K562 (cell line): ENCODE data around the gene TMEM87B. TPM values are rescaled to one million over a fixed set of nuclear protein-coding genes. Genes with fewer than 3 reads are reported as not detected.
A peak's percentile ranks its signal among the peaks of the same experiment; 100 is the strongest.

Source experiments
- ETS2 ChIP-seq: IDR thresholded peaks from 2 replicates; pipeline ENCODE4 v1.6.1; 2016; ENCODE audit warnings: borderline replicate concordance, missing genetic modification characterization, mild to moderate bottlenecking, moderate library complexity, missing compliant biosample characterization; ENCODE audit not compliant: poor library complexity, severe bottlenecking
- ETV1 ChIP-seq: fragments of 450-650 bp; conservative IDR thresholded peaks from 2 replicates; pipeline ENCODE4 v1.6.1; 2016; ENCODE audit warnings: missing genetic modification characterization, control low read depth, low read depth, missing compliant biosample characterization
- HNRNPK ChIP-seq: fragments of 200-400 bp; formaldehyde crosslinking; IDR thresholded peaks from one replicate; pipeline ENCODE4 v1.6.1; 2018; ENCODE audit warnings: mild to moderate bottlenecking, low read depth, low read length; ENCODE audit not compliant: poor library complexity, severe bottlenecking
- IRF1 ChIP-seq: sonication (generic); formaldehyde crosslinking; IDR thresholded peaks from 2 replicates; pipeline ENCODE4 v1.8.0; 2022; ENCODE audit warnings: missing genetic modification reagents, mild to moderate bottlenecking, borderline replicate concordance
- MED1 ChIP-seq: sonication (generic); formaldehyde crosslinking; IDR thresholded peaks from 2 replicates; pipeline ENCODE4 v1.8.1; 2023; ENCODE audit warnings: missing genetic modification reagents, borderline replicate concordance
- NR3C1 ChIP-seq: sonication (generic); formaldehyde crosslinking; IDR thresholded peaks from 2 replicates; pipeline ENCODE4 v1.8.1; 2022; ENCODE audit warnings: missing genetic modification reagents
- SP2 ChIP-seq: IDR thresholded peaks from 2 replicates; pipeline ENCODE4 v1.6.1; 2011; ENCODE audit warnings: mild to moderate bottlenecking, low read depth, low read length, moderate library complexity; ENCODE audit not compliant: poor library complexity, severe bottlenecking; ENCODE audit errors: extremely low read depth
- TAF7 ChIP-seq: fragments of 450-650 bp; IDR thresholded peaks from 2 replicates; pipeline ENCODE4 v1.6.1; 2016; ENCODE audit warnings: missing genetic modification characterization, missing compliant biosample characterization
- ZBTB26 ChIP-seq: fragments of 450-650 bp; formaldehyde crosslinking; IDR thresholded peaks from 2 replicates; pipeline ENCODE4 v1.4.0; 2022; ENCODE audit warnings: missing genetic modification characterization
- ZBTB40 ChIP-seq, 2 experiments: fragments of 450-650 bp in 1 of 2; sonication (generic) in 1 of 2; formaldehyde crosslinking in 1 of 2; IDR thresholded peaks; 2 replicates each; pipeline versions ENCODE4 v1.7.1 to v1.9.0; 2016 to 2022; ENCODE audit warnings: inconsistent platforms in 1 of 2, mild to moderate bottlenecking in 1 of 2, missing genetic modification reagents in 1 of 2
- ZEB2 ChIP-seq: fragments of 450-650 bp; IDR thresholded peaks from 2 replicates; pipeline ENCODE4 v1.6.1; 2016
- ZNF740 ChIP-seq, 3 experiments: fragments of 200-800 bp in 1 of 3; sonication (Bioruptor generic) in 1 of 3; sonication (generic) in 1 of 3; formaldehyde crosslinking in 1 of 3; IDR thresholded peaks; 2 replicates each; pipeline versions ENCODE4 v1.6.1 to v1.8.0; 2016 to 2022; ENCODE audit warnings: mild to moderate bottlenecking in 2 of 3, missing compliant biosample characterization in 2 of 3, missing genetic modification characterization in 2 of 3, missing genetic modification reagents in 1 of 3
- polyA plus RNA-seq, 8 experiments: library from polyadenylated mRNA; depleted of rRNA in 4 of 8; stranded (reverse) in 5 of 8; unstranded in 3 of 8; fragments of >200 nt; fragmentation: Nextera tagmentation in 2 of 8; fragmentation: Illumina TruSeq in 1 of 8; extraction: Ambion mirVana in 2 of 8; extraction: Trizol in 1 of 8; gene quantifications; 2 replicates each; pipeline versions ENCODE4 v1.2.1 to v1.2.3, GENCODE V29; 2011 to 2014; ENCODE audit warnings: inconsistent platforms in 1 of 8, missing spikeins in 1 of 8
- total RNA-seq, 7 experiments: library from RNA; depleted of rRNA in 6 of 7; stranded (reverse); fragments of >200 nt in 6 of 7; fragmentation: Illumina TruSeq in 2 of 7; extraction: Trizol in 2 of 7; gene quantifications; 2 replicates each; pipeline versions ENCODE4 v1.2.1 to v1.2.3, GENCODE V29; 2011 to 2021; ENCODE audit warnings: low replicate concordance in 1 of 7

TMEM87B gene
- total and polyA plus RNA-seq, 9 of the 15 experiments (the other 6 are each of a cell fraction or from before 2014, with no cell fraction given) = 3.7 to 17.1 (median 11.0) TPM

- 0 out of 2 replicates have a peak, but pooled peaks have one; percentile 56 for TF ChIP-seq ZBTB40 (IDR thresholded peaks at IDR 0.05)
- no peak for TF ChIP-seq ZBTB40 (CRISPR knock-in tag; IDR thresholded peaks at IDR 0.05)
- TF ChIP-seq HNRNPK = no peak
- TF ChIP-seq ZNF740 (CRISPR knock-in tag; IDR thresholded peaks at IDR 0.05) = no peak
- no peak for TF ChIP-seq ZNF740 (tag; IDR thresholded peaks at IDR 0.05)
- TF ChIP-seq ETV1 (tag) = no peak
- TF ChIP-seq ZEB2 = no peak
- TF ChIP-seq IRF1 = no peak
- TF ChIP-seq NR3C1 (CRISPR knock-in tag) = no peak
- TF ChIP-seq MED1 (CRISPR knock-in tag) = no peak
- TF ChIP-seq ZBTB26 (CRISPR knock-in tag) = peak; percentile 82
- TF ChIP-seq ETS2 (tag) = no peak
- no peak for TF ChIP-seq TAF7
- TF ChIP-seq SP2 = no peak
Measured at GRCh38 chr2:112053917-112054846, 887 bp upstream of the TMEM87B start (continued).
